Measurements from ENCODE around the gene DUSP5.

- TF ChIP-seq CTCF (IDR thresholded peaks at IDR 0.05) (no peak), POLR2A (IDR thresholded peaks at IDR 0.05) (no peak), EP300 (IDR thresholded peaks at IDR 0.05) (no peak)
Measured at GRCh38 chr10:110528224-110528996, 30.7 kb downstream of the DUSP5 start.

All from tibial nerve (tissue), 4 donors.